Measurements from ENCODE around the gene TUBB2B. TPM values are rescaled to one million over a fixed set of nuclear protein-coding genes. Genes with fewer than 3 reads are reported as not detected.

Gene TUBB2B
- total RNA-seq, 4 donors from 2014 or later = 1.0 to 3.4 (median 2.5) TPM

DNA sequence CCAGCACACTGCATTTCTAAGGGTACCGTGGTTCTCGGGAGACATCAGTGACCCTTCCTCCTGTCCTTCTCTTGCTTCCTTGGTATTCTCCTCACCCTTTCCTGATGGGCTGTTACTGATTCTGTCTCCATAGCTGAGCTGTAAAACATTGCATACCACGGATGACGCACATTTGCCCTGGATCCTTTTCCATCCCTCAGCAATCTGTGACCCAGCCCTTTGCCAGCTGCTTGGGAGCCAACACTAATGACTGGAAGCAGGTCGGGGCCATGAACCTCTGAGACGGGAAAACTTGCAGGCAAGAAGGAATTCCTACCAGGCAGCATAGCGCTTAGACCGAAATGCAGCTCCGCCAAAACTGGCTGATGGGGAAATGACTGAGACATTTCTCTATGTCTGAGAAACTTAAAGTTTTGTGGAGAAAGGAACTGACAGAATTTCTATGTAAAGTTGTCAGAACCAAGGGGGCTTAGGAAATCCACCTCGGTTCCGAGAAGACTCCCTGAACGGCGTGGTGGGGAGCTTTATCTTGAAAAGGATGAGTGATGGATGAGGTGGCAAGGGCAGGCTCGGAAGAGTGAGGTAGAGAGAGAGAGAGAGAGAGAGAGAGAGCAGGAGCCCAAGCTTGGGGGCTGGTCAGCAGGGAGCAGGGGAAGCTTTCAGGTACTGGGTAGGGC, 19.2 kb downstream of the TUBB2B start:
- TF ChIP-seq, protein P1, sequence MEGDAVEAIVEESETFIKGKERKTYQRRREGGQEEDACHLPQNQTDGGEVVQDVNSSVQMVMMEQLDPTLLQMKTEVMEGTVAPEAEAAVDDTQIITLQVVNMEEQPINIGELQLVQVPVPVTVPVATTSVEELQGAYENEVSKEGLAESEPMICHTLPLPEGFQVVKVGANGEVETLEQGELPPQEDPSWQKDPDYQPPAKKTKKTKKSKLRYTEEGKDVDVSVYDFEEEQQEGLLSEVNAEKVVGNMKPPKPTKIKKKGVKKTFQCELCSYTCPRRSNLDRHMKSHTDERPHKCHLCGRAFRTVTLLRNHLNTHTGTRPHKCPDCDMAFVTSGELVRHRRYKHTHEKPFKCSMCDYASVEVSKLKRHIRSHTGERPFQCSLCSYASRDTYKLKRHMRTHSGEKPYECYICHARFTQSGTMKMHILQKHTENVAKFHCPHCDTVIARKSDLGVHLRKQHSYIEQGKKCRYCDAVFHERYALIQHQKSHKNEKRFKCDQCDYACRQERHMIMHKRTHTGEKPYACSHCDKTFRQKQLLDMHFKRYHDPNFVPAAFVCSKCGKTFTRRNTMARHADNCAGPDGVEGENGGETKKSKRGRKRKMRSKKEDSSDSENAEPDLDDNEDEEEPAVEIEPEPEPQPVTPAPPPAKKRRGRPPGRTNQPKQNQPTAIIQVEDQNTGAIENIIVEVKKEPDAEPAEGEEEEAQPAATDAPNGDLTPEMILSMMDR (IDR thresholded peaks at IDR 0.05; ENCODE audit: low read depth) = no peak

DNA sequence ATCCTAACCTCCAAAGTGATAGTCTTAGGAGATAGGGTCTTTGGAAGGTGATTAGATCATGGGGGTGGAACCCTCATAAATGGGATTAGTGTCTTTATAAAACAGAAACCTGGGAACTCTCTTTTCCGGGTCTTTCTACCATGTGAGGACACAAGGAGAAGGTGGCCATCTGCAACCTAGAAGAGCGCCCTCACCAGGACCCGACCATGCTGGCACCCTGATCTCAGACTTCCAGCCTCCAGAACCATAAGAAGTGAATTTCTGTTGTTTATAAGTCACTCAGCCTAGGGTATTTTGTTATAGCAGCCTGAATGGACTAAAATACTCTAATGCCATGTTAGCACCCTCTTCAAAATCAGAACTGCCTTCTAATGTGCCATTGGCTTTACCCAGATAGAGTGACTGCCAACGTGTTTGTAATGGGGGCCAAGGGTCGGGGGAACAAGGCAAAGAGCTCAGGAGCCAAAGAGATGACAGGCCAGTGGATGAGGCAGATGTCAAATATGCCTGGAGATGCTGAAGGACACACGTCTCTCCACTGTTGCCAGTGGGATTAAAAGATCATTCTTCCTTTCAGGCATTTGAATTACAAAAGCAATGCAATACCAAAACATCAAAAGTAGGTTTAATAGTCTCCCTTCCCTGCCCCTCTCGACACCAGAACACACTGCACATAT, 21.0 kb downstream of the TUBB2B start:
- TF ChIP-seq, protein P1 (IDR thresholded peaks at IDR 0.05; ENCODE audit: low read depth) = no peak

DNA sequence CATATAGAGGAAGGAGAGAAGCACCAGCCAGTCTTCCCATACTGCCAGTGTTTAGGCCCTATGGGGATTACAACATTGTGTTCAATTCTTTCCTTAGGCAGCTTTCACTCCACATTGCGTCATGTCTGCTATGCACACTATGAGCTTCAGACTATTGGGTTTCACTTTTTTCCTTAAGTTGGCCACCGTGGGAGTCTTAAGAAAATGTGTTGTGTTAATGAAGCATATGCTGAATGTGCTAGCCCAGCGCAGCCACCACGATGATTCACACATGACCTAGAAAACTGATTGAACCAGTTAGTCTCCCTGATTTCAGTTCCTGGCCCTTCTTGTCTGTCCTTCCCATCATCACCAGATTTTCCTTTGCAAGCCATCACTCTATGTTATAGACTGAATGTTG, 21.5 kb downstream of the TUBB2B start:
- TF ChIP-seq, protein P1 (IDR thresholded peaks at IDR 0.05; ENCODE audit: low read depth) = no peak

DNA sequence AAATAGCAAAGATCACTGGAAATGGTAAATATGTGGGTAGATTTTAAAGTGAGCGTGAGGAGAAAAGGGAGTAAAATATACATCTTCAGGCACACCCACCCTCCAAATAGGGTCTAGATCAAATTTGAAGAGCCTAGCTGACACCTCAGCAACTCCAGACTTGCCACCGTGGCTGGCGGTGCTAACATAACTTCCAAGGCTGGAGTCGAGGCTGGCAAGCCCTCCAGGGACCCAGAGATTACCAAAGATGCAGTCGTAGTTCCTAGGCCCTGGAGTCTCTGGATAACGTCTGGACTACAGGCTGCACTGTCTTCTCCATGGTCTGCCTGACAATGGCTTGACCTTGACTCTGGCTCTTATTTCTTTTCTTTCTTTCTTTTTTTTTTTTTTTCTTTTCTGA, 22.5 kb downstream of the TUBB2B start:
- TF ChIP-seq, protein P1 (IDR thresholded peaks at IDR 0.05; ENCODE audit: low read depth) = no peak

DNA sequence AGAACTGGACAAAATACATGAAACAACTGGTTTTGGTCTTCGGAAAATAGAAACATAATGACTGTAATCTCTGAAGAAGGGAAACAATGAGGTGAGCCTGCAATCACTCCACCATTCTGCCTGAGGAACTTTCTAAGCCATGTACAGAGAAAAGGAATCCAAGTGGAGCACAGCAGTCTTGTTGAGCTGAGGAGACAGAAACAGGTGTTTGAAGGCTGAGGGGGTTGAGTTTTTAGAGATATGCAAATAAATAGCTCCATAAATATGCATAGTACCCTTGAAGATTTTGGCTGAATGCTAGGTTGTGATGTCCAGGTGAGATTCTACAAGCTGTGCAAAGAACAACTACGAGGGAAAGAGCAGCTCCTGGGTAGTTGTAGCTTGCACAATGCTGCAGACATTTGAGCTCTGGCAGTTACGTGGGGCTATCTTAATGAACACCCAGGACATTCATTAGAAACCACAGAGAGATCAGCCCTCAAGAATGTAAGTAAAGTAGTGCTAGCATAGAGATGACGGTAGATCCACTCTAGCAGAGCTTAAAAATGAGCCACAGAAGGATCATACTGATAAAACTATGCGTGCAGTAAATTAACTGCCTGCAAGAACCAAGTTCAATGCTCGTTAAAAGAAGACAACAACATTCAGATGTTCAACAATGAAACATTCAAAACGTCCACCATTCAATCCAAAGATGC, 24.3 kb downstream of the TUBB2B start:
- TF ChIP-seq, protein P1 (IDR thresholded peaks at IDR 0.05; ENCODE audit: low read depth) = no peak

DNA sequence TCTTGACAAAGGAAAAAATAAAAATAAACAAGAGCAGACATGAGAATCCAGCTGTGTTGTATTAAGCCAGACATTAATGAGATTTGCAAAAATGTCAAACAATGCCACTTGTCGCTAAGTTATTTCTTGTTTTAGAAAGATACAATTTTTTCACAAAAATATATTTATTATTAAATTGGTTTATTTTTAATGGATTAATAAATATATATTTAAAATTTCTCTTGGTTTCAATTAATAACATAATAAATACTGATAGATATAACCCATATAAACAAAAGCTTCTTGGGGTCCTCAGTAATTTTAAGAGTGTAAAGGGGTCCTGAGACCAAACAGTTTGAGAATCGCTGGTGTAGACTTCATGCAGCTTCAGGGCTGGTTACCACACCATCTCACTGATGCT, 26.1 kb downstream of the TUBB2B start:
- TF ChIP-seq, protein P1 (IDR thresholded peaks at IDR 0.05; ENCODE audit: low read depth) = no peak

DNA sequence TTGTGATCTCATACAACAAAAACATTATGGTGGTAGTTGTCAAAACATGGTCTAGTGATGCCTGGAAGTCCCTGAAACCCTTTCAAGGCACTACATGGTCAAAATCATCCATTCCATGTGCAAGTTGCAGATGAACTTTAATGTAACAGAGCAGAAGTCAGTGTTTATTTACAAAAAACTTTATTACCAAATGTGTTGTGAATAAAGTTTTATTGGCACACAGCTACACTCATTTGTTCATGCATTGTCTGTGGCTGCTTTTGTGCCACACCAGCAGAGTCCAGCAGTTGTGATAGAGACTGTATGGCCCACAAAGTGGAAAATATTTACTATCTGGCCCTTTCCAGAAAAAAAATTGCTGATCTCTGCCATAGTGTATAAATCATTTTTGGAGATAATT, 26.8 kb downstream of the TUBB2B start:
- TF ChIP-seq, protein P1 (IDR thresholded peaks at IDR 0.05; ENCODE audit: low read depth) = no peak
